HL-60/S4 treated with retinoic acid at 250 ng/mL for 4 days and 3 days (cell line): ENCODE data around the gene MFGE8.

Experiments
- in situ Hi-C: fragments of 300-500 bp; cut with MboI; formaldehyde crosslinking; loops from 2 replicates; pipeline ENCODE4 v1.7.0; 2022; ENCODE audit warnings: low sequenced_read_pairs

MFGE8 gene

DNA sequence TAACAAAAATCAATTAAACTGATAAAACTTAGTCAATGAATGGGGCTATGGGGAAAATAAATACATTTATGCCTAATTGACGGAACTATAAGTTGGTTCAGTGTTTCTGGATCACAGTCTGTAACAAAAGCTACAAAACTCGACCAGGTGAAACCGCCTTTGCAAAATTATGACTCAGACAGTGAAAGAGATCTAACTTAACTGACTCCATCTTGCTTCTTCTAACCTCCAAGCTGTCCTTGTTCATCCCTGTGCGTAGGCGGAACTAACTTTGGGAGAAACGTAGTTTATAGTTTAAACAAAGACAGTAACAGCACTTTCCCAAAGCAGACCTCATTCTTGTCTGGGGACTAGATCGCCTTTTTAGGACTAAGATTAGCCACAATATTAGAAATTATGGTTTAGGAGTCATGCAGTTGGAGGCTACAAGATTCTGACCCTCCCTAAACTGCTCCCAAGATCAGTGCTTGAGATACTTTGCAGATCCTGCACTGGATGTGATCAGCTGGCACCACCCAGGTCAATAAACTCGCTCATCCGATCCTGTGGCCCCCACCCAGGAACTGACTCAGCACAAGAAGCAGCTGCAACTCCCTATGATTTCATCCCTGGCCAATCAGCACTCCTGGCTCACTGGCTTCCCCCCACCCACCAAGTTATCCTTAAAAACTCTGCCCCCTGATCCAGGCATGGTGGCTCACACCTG, 7.2 kb upstream of the MFGE8 start:
- in situ Hi-C loops, result loop anchor here (25.0 kb wide), 1 partner anchor 267 kb away; no protein-coding TSS in a partner anchor

DNA sequence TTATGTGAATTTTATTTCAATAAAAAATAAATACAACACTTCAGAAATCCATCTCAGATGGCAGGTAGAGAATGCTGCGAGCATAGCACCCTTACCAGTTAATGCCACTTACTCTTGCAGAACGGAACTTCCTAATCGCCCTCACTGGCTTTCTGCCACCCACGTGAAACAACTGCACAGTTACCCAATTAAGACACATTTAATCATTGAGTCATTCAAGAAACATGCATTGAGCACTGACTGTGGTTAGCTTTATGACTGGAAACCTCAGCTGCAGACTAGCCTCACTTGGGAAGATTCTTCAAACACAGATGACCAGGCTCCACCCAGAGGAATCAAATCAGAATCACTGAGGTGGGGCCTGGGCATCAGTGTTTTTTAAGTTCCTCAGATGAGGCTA, 5.6 kb upstream of the MFGE8 start:
- in situ Hi-C loops, result loop anchor here (25.0 kb wide), 1 partner anchor 269 kb away; no protein-coding TSS in a partner anchor

DNA sequence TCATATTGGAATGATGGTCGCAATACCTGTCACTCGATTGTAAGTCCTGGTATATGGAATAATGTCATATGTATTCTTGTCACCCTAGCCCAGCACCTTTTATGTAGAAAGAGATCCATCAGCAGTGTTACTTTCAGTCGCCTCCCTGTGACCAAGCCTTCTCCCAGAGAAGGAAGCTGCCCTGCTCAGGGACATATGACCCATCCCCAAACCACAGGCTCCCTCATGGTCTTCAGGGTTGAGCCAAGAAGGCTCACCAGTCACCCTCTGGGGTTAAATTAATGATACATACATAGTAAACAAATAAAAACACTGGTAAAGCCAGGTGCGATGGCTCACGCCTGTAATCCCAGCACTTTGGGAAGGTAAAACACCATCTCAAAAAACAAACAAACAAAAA, 4.6 kb upstream of the MFGE8 start:
- in situ Hi-C loops, result loop anchor here (25.0 kb wide), 1 partner anchor 270 kb away; no protein-coding TSS in a partner anchor

DNA sequence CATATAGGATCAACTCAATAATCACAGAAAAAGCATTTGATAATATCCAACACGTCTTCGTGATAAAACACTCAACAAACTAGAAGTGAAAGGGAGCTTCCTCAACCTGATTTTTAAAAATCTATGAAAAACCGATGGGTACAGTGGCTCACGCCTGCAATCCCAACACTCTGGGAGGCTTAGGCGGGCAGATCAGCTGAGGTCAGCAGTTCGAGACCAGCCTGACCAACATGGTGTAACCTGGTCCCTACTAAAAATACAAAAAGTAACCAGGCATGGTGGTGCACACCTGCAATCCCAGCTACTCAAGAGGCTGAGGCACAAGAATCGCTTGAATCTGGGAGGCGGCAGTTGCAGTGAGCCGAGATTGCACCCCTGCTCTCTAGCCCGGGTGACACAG, 2.2 kb upstream of the MFGE8 start:
- in situ Hi-C loops, result loop anchor here (25.0 kb wide), 1 partner anchor 272 kb away; no protein-coding TSS in a partner anchor

DNA sequence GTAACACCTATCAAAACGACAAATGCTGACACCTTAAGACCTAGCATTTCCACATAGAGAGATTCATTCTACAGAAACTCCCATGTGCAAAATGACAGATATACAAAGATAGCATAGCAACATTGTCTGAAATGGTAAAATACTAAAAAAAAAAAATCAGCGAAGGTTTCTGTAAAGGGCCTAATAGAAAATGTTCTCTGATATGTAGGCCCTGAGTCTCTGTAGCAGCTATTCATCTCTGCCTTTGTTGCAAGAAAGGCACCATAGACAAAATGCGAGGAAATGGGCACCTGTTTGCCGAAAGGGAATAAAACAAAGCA, 631 bp upstream of the MFGE8 start:
- in situ Hi-C loops, result loop anchor here (25.0 kb wide), 1 partner anchor 273 kb away; no protein-coding TSS in a partner anchor

DNA sequence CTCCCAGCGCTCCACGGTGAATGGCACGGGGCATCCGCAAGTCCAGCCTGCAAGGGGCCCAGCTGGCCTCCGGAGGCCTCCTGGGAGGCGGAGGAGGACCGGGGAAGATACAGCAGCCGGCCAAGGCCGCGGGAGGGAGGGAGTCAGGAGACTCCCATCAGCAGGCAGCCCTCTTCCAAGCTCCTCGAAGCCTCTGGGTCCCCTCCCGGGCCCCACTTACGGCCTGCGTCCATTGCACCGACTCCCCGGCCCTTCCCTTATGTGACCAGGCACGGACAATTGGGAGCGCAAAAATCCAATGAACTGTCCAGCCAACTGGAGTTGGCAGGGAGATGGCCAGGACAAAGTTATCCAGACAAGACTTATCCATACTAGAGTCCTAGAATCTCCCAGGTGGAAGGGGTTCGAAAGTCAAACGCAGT, 668 bp downstream of the MFGE8 start:
- in situ Hi-C loops, result loop anchor here (25.0 kb wide), 1 partner anchor 275 kb away; no protein-coding TSS in a partner anchor

DNA sequence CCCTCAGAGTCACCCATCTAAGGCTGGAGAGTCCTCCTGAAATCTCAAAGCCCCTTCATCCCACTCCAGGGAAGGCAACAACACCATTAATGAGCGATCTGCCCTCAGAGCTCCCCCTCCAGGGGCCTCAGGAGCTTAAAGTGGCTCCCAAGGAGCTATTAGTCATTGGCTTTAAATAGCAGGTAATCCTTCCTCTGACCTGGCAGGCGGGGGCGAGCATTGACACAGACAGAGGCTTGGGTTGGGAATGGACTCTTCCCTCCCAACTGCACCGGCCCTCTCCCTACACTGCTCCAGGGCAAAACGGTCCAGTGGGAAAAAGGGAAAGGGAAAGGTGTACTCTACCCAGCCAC, 1.4 kb downstream of the MFGE8 start:
- in situ Hi-C loops, result loop anchor here (25.0 kb wide), 1 partner anchor 276 kb away; no protein-coding TSS in a partner anchor

DNA sequence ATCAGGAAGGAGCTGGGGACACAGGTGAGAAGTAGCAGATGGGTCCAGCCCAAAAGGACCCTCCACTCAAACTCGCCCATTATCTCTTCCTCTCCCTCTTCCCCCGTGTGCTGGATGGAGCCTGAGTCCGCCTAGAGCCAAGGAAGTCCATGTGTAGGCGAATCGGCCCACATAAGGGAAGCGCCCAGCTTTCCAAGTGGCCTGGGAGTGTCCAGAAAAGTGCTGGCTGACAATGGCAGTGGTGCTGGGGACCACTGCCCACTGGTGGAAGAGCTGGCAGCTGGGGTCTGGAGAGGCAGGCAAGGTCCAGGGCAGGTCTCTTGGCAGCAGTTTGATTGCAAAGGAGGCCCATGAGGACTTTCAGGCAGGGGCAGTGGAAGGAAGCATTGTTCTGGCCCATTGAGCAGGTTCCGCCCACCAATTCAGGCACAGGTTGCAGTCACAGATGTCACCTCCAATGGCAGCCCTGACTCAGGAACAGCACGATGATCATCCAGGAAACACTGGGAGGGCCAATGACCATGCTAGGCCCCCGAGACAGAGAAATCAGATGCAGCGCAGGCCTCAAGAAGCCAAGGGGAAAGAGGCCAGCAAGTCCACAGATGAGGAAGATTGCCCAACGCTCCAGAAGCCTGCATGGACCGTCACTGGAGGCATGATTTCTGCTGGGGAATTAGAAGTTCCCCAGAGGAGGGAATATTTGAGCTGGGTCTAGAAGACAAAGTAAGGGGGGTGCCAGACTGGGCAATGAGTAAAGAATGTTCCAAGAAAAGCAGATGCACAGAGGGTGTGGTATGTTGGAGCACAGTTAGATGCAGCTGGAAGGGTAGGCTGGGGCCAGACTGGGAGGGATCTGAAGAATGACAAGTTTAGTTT, 3.0 kb downstream of the MFGE8 start:
- in situ Hi-C loops, result loop anchor here (25.0 kb wide), 1 partner anchor 277 kb away; no protein-coding TSS in a partner anchor

DNA sequence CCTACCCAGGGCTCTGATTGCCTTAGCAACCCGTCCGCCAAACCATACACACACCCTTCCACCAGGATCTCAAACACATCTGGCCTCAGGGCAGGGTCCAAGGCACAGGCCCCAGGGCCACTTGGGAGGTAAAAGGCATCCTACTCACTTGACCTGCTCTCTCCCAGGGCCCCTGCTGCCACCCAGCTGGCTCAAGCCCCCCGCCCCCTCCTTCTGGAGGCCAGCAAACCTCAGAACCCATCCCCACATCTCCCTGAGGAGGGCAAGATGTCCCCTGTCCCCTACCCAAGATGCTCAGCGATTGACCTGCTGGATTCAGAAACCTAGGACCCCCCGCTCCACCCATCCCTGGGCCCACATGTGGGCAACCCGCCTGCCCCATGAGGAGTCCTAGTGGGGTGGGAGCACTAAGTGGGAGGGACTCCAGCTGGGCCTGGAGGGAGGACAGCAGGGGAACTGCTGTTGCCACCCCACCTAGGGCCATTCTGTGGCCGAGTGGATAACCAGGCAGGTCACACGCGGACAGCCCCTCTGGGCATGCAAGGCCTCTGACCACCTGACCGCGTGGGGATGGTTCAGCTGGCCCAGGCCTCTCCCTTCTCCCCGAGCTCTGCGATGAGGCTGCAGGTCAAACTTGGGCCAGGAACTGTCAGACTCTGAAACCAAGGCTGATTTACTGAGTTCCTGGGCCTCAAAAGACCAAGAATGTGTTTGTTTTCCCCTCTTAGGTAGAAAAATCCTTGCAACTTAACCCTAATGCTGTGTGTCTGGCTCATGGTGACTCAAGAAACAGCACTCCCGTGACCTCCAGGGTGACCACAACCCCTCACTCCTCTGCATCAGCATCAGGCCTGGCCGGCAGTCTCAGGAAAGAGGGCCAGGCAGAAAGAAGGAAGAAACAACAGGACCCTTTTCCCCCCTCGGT, 4.2 kb downstream of the MFGE8 start:
- in situ Hi-C loops, result loop anchor here (25.0 kb wide), 1 partner anchor 278 kb away; no protein-coding TSS in a partner anchor

DNA sequence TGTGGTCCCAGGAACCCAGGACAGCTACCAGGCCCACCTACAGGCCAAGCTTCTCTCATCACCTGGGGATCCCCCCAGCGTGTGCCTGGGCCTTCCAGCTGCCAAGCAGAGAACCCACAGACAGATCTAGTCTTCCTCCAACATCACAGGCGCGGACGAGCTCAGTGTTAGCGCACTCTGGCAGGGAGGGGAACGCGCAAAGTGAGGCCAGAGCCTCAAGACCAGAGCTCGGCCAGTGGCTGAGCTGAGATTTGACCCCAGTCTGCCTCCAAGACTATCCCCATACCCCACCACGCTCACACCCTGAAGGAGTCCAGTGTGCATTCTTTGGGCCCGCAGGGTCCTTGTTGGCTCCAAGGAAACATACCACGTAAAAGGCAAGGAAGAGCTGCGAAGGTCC, 5.1 kb downstream of the MFGE8 start:
- in situ Hi-C loops, result loop anchor here (25.0 kb wide), 1 partner anchor 279 kb away; no protein-coding TSS in a partner anchor

DNA sequence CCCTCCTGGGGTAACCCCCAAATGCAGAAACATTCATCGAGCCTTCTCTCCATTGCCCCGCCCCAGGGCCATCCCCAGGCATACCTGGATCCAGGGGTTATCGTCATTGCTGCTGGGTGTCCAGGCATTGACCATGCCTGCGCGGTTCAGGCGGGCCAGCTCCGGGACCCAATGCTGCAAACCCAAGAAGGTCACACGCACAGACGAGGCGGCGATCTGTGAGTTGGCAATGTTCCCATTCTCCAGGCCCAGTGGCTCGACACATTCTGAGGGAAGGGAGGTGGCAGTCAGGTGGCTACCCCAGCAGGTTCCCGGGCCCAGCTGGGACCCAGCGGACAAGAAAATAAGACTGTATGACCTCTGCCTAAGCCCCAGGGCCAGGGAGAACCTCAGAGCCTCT, 6.1 kb downstream of the MFGE8 start:
- in situ Hi-C loops, result loop anchor here (25.0 kb wide), 1 partner anchor 280 kb away; no protein-coding TSS in a partner anchor

DNA sequence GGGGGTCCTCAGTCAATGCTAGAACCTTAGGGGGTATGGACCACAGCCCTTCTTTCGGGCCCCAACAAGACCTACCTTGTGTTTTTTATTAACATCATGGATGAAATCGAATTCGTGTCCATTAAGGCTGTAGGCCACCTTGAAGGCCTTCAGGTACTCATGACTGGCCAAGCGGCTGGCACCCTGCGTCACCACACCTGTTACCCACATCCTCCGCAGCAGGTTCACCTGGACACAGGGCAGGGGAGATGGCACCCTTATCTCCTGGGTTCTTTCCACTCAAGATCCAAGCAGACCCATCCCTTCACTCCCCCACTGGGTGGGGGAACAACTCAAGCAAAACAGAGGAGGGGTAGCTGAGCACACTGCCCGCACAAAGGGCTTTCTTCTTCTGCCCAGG, 6.6 kb downstream of the MFGE8 start:
- in situ Hi-C loops, result loop anchor here (25.0 kb wide), 1 partner anchor 281 kb away; no protein-coding TSS in a partner anchor

DNA sequence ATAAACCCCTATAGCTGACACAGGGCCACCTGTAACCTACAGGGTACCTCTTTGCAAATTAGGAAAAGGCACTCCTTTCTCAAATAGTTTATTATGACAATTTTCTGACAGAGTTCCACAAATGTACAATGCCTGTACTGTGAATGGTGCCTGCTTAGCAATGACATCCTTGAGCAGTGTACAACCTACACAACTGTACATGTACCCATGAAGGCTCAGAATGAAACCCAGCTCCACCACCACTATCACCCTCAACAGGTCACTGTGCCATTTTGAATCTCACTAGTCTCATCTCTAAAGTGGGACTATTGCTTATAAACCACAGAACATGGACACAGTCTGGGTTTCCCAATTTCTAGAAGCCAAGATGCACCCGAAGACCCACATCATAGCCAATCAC, 7.0 kb downstream of the MFGE8 start:
- in situ Hi-C loops, result loop anchor here (25.0 kb wide), 1 partner anchor 281 kb away; no protein-coding TSS in a partner anchor

DNA sequence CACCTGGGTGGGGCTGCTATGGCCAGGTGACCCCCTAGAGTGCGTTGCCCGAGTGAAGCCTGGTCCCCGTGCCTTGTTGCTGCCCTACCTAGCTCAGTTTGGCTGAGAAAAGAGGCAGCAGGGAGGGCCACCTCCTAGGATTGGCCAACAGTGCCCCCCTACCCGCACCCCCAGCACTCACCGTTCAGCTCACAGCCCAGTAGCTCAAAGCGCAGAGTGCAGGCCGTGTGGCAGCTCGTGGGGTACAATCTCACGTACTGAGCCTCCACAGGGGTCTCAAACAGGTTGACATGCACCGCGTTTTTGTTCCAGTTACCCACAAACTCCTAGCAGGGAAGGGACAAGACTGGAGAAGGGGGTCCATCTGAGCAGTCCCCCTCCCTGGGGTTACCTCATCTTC, 7.6 kb downstream of the MFGE8 start:
- in situ Hi-C loops, result loop anchor here (25.0 kb wide), 1 partner anchor 282 kb away; no protein-coding TSS in a partner anchor

DNA sequence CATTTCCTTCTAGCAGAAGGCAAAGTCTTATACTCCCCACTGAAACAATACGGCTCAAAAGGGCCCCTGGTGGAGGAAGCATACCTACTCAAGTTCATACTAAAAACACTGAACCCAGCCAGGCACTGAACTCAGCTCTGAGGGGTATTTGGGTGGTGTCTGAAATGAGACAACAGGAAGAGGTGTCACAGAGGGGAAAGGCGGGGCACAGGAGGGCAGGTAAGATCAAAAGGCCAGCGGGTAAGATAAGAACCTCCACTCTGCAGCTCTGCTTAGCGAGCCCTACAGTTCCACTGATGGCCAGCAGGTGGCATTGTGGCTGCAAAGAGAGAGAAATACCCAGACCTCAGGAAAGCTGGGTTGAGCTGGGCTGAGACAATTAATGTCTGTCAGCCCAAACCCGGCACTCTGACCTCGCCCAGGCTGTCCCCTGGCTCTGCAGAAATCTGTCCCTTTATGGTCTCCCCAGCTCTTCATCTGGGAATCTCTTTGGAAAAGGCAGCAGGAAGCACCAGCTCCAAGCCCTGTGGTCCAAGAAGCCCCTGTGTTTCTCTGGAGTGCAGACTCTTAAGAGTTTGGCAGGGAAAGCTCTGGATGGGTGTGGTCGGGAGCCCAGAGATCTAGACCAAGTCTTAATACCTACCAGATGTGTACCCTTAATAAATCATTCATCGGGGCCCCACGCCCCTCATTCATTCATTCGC, 8.4 kb downstream of the MFGE8 start:
- in situ Hi-C loops, result loop anchor here (25.0 kb wide), 1 partner anchor 283 kb away; no protein-coding TSS in a partner anchor

DNA sequence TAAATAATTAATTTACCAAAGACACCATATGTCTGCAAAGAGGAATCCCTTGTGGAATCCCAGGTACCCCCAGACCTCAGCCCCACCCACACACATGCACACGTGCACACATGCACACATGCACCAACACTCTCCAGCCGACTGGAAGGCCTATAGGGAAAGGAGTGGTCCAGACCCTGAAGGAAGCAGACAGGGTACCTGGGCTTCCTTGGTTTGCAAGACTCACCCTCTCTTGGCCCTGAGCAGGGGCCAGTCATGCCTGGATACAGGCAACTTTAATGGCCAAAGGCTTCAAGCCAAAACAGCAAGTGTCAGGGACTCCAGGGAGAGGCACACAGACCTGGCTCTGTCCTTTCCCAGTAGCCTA, 8.9 kb downstream of the MFGE8 start:
- in situ Hi-C loops, result loop anchor here (25.0 kb wide), 1 partner anchor 283 kb away; no protein-coding TSS in a partner anchor

DNA sequence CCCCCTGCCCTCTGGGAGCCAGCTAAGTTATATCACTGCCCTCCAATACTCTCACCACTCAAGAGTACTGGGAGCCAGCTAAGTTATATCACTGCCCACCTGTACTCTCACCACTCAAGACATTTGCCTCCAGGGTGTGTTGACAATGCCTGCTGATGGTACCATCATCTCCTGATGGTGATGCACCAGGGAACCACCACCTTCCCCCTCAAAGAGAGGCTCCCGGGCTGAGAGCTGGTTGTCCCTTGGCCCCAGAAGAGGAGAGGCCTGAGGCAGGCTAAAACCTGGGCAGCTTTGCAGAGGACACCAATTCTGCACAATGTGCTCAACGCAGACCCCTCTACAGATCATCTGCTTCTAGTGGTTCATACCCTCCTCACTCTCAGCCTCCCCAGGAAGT, 10.3 kb downstream of the MFGE8 start:
- in situ Hi-C loops, result loop anchor here (25.0 kb wide), 1 partner anchor 284 kb away; no protein-coding TSS in a partner anchor

DNA sequence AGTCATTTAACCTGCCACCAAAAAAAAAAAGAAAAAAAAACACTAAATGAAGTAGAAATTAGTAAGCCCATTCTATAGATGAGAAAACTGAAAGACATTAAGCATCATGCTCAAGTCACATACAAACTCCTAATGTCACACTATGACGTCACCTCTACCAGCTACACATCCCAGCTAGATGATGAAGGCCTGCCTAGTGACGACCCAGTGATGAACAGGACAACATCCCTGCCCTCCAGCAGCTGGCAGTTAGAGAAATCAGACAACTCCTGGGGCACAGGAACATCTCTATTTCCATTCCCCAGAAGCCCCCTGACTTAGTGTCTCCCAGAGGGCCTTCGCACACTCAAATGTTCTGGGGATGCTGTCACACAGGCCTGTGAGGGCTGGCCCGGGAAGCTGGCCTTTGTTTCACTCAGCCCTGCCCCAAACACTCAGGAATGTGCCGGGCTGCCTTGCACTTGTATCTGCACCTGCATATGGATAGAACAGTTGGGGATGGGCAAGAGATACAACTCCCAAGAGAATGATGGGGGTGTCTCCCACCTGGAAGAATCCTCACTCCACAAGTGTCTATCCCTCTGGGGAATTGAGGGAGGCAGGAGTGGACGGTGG, 10.9 kb downstream of the MFGE8 start:
- in situ Hi-C loops, result loop anchor here (25.0 kb wide), 1 partner anchor 285 kb away; no protein-coding TSS in a partner anchor
